HG03103 (cell line): Measurements from ENCODE around the gene FHDC1.

Experiments used
- ATAC-seq: cut with Tn5 transposase; IDR thresholded peaks from one replicate; pipeline ENCODE4 v1.9.1; 2021; ENCODE audit warnings: low read depth; ENCODE audit not compliant: unreplicated experiment

The FHDC1 gene

GRCh38 chr4:153027866-153028265 is 91.7 kb downstream of the FHDC1 start:
- ATAC-seq: no peak

GRCh38 chr4:153028535-153028934 is 92.4 kb downstream of the FHDC1 start:
- ATAC-seq: no peak
